Stimulated activated CD8-positive, alpha-beta memory T cell treated with anti-CD3 and anti-CD28 coated beads, Interleukin-4, amount 100 ng/mL, for 24 hours (primary cell): ENCODE measurements around the gene TMEM108.

Experiments
- DNase-seq: peaks from one replicate; pipeline ENCODE4 v3.0.0-alpha.2; 2020; ENCODE audit warnings: low read depth

Gene TMEM108

GRCh38 chr3:133119176-133119575, 81.0 kb downstream of the TMEM108 start:
- no peak for DNase-seq

GRCh38 chr3:133121450-133121849, 83.3 kb downstream of the TMEM108 start:
- DNase-seq = no peak

- no peak for DNase-seq
Measured at GRCh38 chr3:133123636-133124035, 85.4 kb downstream of the TMEM108 start.

- no peak for DNase-seq
Measured at GRCh38 chr3:133124511-133124910, 86.3 kb downstream of the TMEM108 start.

GRCh38 chr3:133125171-133125570, 87.0 kb downstream of the TMEM108 start:
- no peak for DNase-seq

GRCh38 chr3:133125802-133126201, 87.6 kb downstream of the TMEM108 start:
- DNase-seq = no peak

DNA sequence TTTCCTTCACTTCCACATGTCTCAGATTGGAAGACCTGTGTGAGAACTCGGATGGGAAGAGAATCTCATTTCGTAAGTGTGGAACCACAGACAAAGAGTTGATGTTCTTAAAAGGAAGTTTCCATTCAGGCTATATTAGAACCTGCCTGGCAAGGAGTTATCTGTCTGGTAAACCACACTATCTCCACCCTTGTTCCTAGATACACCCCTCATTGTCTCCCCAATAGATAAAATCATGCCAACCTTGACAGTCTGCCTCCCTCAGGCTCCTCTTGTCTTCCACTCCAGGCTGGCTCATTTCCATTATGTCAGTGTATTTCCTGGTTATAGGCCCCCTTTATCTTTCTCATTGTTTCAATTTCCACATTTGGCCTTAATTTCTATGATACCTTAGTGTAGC, 89.2 kb downstream of the TMEM108 start:
- no peak for DNase-seq

GRCh38 chr3:133130168-133130567, 92.0 kb downstream of the TMEM108 start:
- no peak for DNase-seq

GRCh38 chr3:133135306-133135705, 97.1 kb downstream of the TMEM108 start:
- DNase-seq = no peak

DNA sequence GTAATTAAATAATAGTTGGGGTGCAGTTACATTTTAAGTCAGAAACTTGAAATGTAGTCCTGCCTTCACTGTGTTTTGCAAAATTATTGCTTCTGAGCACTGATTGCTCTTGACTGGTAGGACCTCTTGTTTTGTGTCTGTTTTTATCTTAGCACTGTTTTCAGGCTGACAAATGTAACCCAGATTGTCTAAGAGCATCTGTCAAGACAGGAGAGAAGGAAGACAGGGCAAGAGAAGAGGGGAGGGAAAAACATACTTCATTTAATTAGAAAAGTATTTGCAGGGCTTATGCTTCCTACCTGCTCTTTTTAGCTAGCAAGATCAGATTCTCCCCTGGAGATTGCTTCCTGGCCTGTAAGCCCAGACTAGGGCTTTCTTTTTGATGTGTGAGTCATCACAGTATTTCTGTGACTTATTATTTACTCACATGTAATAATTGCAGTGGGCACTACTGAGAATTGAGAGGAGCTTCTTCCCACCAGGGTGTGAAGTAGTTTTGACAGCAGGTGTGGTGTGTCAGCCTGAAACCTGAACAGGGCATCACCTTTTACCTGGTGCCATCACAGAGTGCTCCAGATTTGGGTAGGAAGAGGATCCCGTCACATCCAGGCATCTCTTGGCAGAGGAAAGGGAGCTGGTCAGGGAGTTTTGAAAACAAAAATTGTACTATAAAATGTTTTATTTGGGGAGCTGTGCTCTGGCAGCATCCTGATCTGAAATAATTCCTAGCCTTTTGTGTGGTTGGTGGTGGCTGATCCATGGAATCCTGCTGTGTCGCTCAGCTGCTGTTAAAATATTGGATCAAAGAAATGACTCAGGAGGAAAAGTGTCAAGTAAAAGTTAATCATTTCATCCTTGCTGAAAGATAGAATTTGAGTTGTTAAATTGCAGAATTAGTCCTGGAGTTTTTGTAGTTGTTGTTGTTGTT, 98.2 kb downstream of the TMEM108 start:
- DNase-seq = no peak

DNA sequence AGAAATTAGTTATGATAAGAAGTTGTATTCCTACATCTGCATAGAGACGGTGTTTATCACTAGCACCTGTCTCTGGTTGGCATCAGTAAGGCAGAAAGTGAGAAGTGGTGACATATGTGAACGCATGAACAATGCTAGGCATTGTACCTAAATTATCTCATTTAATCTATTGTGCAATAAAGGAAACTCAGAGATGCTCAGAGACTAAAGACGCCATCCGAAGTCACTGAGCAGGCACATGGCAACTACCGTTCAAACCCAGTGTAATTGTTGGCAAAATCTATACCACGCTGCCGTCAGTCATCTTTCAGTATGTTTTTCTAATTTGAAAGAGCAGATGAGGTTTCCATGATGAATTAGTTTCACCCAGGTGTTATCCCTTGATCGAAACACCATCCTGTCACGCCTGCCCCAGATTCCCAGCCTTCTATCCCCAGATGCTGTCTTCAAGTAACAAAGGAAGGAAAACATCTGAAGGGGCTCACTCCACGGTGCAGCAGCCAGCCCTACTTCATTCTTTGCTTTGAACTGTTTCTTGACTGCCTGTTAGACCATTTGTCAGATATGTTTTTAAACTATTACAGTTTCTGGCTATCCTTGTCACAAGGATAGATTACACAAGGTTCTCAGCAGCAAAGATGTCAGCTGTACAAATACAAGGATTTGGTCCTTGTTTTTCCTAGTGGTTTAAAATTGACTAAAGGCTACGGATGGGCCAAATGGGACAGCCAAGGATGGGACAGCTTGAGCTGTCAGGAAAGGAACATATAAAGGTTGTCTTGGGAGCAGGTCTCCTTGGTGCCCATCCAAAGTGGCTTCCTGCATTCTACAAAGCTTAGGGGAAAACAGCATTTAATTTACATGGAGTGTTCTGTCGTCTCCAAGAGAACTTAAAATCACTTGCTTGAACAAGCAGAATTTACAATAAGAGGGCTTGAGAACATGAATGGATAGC, 99.1 kb downstream of the TMEM108 start:
- DNase-seq = no peak

DNA sequence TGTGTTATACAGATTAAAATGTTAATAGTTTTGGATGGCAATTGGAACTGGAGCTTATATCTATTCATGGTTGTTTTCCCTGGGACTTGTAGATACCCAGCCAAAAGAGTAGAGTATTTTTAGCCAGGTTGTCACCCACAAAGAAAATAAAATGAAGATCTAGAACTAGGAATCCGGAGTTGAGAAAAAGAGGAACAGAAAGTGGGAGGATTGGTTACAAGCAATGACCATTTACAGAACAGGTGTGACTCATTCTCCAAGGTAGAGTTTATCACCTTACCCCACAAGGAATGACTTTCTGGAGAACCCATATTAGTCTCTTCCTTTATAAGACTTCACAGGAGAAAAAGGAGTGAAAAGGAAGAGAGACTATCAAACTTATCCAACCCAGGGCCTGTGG, 99.8 kb downstream of the TMEM108 start:
- DNase-seq = no peak

DNA sequence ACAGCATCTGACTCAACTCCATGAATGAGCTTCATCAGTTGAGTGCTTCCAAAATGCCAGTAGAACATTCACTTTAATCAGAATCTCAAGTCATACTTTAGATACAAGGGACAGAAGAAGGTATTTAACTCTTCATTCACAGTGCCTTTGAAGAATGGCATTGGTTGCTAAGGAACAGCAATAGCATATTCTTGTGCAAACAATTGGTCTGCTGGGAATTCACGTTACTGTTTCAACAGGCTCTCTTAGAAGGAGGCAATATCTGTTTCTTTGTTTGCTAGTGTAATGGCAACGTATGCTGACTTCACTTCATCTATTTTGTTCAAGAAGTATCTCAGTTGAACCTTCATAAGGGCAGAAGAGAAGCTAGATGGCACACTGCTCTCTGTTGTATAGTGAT, 113.9 kb downstream of the TMEM108 start:
- no peak for DNase-seq

DNA sequence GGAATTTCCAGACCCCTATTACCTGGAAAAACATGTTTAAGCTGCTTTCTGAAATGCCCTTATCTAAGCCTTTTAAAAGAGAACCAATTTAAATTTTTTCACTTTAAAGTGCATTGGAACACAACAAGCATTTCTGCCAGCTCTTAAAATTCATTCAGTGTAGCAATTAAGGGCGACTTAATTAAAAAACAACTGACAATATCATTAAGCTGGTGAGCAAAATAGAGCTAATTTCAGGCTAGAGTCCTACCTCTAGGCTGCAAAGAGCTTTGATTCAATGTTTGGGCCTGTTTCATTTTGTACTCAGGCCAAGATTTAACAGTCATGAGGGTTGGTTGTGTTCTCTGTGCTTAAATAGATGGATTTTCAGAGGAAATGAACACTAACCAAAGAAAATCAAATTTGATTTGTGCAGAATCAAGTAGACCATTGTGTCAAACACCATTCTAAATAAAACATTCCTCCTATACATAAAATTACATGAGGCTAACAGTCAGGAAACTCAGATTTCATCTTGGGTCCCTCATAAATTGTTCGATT, 114.6 kb downstream of the TMEM108 start:
- no peak for DNase-seq

GRCh38 chr3:133153382-133153781, 115.2 kb downstream of the TMEM108 start:
- DNase-seq = no peak

DNA sequence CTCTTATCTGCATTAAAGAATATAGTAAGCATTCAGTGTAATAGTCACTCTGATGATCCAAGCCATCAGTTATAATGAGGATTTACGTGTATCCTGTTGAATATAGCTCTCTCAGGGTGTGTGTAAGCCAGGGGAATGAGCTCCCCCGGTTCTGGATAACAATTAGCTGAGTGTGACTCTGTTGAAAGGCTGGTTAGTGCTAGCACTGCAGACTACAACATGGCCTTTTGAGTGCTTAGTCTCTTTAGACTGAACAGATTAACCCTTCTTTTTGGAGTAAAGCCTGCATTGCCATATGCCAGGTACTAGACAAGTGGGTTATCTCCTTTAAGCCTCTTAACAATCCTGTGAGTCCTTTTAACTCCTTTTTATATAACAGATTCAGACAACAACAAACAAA, 119.5 kb downstream of the TMEM108 start:
- DNase-seq = no peak

GRCh38 chr3:133158686-133159085, 120.5 kb downstream of the TMEM108 start:
- DNase-seq = no peak

- DNase-seq = no peak
Measured at GRCh38 chr3:133159498-133160475, 121.6 kb downstream of the TMEM108 start.

- no peak for DNase-seq
Measured at GRCh38 chr3:133161656-133162055, 123.5 kb downstream of the TMEM108 start.

DNA sequence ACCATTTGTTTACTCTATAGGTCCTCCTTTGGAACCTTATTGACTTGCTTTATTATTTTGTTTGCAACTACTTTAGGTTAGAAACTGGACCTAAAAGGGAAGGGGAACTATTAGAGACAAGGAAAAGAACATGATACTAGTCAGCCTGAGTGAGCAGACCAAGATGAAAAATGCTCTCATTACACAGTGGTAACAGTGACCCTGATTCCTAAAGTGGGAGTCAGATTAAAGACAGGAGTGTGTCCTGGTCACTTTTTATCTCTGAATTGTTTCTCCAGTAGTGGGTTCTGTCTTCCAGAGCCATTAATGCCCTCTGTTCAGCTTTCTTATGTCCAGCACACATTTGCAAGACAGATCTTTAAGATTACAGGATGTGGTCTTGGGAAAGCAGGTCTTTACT, 124.1 kb downstream of the TMEM108 start:
- no peak for DNase-seq

DNA sequence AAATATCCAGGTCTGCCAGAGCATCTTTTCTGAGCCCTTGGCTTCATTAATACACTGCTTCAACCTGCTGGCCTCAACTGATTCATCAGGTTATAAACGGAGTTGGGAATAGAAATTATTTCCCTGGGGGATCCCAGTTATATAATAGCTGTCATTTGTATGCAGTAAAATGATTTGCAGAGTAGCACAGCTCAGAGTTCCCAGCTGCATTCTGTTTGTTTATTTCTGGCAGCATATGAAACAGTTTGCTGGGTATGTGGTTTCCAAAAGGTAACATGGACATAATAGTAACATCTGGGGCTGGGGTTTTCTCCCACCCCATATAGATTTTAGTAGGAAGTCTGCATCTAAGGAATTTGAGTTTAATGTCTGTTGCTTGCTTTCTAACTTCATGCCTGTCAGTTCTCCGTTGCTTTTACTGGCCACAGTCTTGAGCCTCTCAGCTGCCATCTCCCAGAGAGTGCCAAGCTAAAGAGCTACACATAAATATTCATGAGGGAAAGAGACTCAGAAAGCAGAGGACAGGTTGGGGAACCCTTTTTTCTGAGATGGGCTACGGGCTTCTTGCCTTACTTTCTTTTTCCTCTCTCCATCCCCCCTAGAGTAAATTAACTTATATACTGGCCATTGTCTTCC, 124.6 kb downstream of the TMEM108 start:
- DNase-seq = no peak
